Stomach (tissue), 4 donors: ENCODE data around the gene RUNX1.

Source experiments
- CTCF ChIP-seq, 7 experiments: fragments of 450-650 bp in 4 of 7; fragments of 200-600 bp in 3 of 7; sonication (generic) in 3 of 7; IDR thresholded peaks; one replicate each; pipeline ENCODE4 v1.5.1; 2016 to 2019; ENCODE audit warnings: antibody characterized with exemption in 7 of 7, control low read depth in 2 of 7, mild to moderate bottlenecking in 1 of 7
- POLR2A ChIP-seq, 4 donors: fragments of 450-650 bp; IDR thresholded peaks; one replicate each; pipeline ENCODE4 v1.6.1; 2016; ENCODE audit warnings: antibody characterized with exemption in 4 of 4, control low read depth in 2 of 4, mild to moderate bottlenecking in 1 of 4, moderate library complexity in 1 of 4

- TF ChIP-seq POLR2A (IDR thresholded peaks at IDR 0.05) (no peak), CTCF (IDR thresholded peaks at IDR 0.05) (no peak)
Observed at GRCh38 chr21:34825101-34825500, 224.0 kb downstream of the RUNX1 start.
